ENCODE results near the gene TGM1. TPM values are rescaled to one million over a fixed set of nuclear protein-coding genes. Genes with fewer than 3 reads are reported as not detected.

The TGM1 gene
- total RNA-seq, 1 donor from 2014 or later: 13.2 TPM

DNA sequence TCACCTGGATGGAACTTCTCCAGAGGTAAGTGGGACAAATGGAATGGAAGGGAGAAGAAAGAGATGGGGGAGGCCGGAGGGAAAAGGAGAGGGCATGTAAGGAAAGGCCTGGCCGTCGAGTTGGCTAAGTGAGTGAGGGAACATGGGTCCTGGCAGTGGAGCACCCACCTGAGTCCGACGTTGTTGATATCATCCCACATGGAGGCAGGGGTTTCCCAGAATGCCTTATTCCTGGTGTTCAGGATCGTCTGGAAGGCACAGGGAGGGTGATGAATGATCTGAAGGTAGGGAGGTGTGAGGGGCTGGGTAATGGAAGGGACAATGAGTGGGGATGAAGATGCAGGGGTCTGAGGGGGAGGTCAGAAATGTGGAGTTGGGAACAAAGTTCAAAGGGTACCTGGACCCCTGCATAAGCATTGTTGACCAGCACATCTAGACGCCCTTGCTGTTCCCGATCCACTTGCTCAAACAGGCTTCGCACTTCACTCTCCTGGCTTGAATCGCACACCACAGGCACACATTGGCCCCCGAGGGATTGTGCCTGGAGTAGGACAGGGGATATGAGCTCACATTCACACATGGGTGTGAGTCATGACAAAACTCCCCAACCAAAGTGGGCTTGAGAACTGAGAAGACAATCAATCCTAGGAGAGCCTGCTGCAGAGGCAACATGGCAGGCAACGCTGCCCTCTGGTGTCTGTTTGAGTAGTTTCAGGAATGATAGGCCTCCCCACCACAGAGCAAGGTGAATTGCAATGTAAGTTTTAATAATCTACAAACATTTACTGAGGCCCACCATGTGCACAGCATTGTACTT, 33.6 kb upstream of the TGM1 start:
- ATAC-seq (peak; percentile 66), DNase-seq (ENCODE audit: low spot score) (peak; percentile 74)
- intact Hi-C loops (cut with DNase I): loop anchor here (5.0 kb wide), 1 partner anchor 54 kb away; the partner anchor contains the start of gene TINF2

DNA sequence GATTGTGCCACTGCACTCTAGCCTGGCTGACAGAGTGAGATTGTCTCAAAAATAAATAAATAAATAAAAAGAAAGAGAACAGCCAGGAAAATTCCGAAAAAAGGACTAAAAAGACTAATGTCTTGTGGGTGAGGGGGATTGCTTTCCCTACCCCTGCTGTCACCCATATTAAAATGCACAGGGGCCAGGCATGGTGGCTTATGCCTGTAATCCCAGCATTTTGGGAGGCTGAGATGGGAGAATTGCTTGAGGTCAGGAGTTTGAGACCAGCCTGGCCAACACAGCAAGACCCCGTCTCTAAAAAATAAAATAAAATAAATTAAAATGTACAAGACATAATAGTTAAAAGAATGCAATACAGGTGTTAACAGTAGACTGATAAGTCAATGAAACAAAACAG, 30.5 kb upstream of the TGM1 start:
- DNase-seq (ENCODE audit: low spot score) (no peak), ATAC-seq (no peak)
- intact Hi-C loops (cut with DNase I): no loop called here

DNA sequence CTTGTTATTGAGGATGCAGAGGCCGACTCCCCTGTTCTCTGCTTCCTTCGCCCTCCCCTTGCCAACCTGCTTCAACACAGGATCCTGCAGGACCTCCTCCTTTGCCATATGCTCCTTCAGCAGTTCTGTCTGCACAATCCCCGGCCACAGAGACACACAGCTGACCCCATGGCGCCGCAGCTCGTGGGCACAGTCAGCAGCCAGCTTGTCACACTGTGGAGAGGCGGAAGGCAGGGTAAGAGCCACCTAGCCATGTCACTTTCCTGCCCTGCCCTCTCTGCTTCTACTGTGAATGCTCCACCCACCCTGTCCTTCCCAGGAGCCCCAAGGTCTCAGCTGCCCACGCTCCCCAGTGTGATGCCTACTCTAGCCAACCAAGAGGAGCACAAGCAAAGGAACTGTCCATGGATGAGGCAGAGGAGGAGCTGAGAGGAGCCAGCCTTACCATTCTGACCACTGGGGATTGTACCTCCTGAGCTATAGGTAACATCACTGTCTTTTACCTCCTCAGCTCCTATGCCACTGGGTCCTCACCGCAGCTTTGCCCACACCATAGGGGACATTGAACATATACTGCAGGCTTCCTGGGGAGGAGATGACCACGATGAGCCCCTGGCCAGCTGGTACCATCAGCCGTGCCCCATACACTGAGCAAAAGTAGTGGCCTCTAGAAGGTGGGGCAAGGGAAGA, 29.3 kb upstream of the TGM1 start:
- intact Hi-C loops (cut with DNase I): no loop called here
- ATAC-seq: no peak
- no peak for DNase-seq (ENCODE audit: low spot score)

DNA sequence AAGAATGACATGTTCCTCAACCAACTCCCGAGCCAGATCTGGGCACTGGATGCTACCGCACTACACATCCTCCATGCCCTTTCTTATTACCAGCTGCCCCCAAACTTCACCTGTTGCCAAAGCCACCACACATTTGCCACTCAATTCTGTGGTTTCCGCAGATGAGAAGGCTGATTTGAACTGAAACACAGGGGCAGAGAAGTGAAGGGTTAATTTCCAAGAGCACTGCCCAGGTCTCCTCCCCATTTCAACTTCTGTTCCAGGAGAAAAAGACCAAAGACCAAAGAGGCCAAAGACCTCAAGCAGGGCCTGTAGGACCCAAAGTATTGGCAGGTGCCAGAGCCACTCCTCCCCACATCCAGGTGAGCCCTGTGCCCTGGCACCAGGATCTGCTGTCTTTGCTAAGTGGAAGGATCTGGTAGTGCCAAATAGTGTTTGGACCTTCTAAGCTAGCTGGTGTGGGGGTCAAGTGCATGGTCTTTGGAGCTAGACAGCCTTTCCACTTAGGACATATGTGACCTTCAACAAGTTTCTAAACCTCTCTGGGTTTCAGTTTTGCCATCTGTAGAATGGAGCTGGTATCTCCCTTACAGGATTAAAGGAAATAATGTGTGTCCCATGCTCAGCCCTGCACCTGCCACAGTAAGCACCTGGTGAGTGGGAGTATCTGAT, 28.6 kb upstream of the TGM1 start:
- intact Hi-C loops (cut with DNase I): no loop called here
- no peak for ATAC-seq
- DNase-seq (ENCODE audit: low spot score): no peak

DNA sequence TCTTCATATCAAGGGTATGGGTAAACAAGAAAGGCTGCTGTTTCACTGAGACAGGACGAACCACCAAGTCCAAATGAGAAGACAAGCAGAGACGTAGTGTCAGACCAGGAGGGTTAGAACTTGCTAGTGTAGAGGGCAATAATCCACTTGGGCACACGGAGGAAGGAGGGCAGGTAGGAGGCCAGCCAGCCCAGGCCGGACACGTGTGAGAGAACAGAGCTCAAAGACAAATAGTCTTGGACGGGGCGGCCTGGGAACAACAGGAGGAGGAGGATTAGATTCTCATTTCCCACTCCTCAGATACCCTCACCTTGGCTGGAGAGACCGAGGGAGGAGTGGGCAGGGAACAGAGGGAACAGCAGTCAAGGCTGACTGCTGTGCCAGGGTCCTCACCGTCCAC, 27.8 kb upstream of the TGM1 start:
- ATAC-seq (no peak), DNase-seq (ENCODE audit: low spot score) (no peak)
- intact Hi-C loops (cut with DNase I): no loop called here

DNA sequence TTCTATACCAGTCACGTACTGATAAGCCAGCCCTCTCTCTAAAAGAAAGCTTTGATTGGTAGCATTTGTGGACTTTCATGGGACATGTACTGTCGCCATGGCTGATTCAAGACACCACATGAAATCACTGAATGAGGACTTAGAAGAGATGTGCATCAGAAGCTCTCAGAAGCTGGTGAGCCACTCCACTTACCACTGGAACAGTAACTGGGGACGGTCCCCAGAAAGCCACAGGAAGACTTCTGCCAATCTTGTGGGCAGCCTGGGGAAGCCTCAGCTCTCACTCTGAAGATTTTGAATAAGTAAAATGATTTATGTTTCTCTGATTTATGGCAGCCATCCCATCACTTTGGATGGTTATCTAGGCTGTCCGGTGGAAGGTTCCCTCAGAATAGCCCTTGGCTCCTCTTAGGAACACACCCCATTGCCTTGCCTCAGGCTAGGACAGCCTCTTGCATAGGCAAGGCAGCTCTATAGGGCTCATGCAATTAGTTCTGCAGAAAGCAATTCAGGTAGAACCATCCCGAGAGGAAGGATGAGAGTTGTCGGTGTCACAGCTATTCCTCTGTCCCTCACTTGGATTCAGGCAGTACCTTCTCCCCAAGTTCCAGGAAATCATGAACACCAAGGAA, 26.8 kb upstream of the TGM1 start:
- DNase-seq (ENCODE audit: low spot score) (no peak), ATAC-seq (no peak)
- intact Hi-C loops (cut with DNase I): no loop called here

DNA sequence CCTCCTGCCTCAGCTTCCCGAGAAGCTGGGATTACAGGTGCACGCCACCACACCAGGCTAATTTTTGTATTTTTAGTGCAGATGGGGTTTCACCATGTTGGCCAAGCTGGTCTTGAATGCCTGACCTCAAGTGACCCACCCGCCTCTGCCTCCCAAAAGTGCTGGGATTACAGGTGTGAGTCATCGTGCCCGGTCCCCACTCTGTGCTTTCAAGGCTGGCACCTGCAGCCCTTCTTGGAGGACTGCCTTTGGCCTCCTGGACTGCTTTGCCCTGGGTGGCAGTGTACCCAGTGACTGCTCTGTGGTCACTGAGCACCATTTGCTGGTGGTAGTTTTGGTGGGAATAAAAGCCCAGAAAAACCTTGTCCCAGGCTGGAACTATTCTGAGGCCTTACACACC, 24.0 kb upstream of the TGM1 start:
- DNase-seq (ENCODE audit: low spot score): no peak
- intact Hi-C loops (cut with DNase I): no loop called here
- ATAC-seq: no peak

DNA sequence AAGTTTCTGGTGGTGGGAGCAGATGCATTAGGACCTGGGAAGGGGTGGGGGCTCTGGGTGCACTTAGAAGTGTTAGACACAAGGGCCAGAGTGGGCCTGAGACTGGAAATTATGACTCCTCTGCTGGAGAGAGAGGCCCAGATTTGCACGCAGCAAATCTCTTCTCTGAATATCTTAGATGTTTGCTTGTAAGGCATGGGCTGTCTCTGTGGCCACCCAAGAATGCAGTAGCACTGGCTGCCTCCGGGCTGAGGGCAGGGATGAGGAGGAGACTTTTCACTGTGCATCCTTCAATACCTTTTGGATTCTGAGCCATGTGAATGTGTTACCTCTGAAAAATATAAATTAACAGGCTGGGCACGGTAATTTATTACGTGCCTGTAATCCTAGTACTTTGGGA, 22.4 kb upstream of the TGM1 start:
- ATAC-seq (no peak), DNase-seq (ENCODE audit: low spot score) (no peak)
- intact Hi-C loops (cut with DNase I): no loop called here

DNA sequence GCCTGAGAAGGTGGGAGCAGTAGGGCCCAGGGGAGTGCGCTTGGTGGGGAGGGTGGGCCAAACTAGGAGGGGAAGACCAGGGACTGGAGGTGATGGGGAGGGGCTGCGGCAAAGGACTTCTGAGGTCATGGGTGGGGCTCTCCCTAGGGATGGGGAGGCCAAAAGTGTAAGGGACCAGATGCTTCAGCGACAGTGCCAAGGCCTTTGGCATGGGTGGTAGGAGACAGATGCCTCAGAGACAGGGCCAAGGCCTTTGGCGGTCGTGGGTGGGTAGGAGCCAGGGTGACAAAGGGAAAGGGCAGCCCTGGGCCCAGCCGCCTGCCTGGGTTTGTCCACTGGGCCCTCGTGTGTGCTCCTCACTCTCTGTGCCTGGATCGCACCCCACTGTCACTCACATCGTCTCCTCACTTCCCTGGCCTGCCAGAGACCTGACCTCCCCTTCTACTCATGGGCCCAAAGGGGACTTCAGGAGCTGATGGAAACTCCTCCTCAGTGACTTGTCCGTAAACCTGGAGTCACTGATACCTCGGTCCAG, 21.6 kb upstream of the TGM1 start:
- ATAC-seq (no peak), DNase-seq (ENCODE audit: low spot score) (no peak)
- intact Hi-C loops (cut with DNase I): no loop called here

DNA sequence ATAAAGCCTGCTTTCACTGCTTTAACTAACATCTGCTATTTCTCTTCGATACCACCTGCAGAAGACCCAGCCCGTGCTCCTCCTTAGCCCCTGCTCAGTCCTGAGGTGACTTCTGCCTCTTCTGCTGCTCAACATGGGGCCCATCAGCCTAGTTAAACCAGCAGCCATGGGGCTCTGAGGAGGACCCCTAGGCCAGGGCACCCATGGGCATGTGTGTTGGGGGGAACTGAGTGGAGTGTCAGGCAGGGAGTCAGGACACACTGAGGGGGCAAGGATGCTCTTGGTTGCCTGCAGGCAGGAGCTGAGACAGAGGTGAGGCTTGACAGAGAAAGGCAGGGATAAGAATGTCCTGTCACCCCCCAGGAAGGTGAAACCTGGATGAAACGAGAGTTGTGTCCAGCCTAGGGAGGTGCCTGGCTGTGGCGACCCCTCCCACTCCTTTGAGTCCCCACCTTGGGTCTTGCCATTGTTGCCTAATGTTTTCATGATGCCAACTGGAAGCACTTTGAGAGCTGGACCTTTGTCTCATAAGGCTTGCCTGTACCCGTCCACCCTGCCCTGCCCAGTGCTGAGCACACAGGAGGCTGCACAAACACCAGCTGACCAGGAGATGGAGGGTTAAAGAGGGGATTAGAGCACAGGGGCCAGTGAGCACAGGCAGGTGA, 21.0 kb upstream of the TGM1 start:
- DNase-seq (ENCODE audit: low spot score): no peak
- intact Hi-C loops (cut with DNase I): no loop called here
- no peak for ATAC-seq

DNA sequence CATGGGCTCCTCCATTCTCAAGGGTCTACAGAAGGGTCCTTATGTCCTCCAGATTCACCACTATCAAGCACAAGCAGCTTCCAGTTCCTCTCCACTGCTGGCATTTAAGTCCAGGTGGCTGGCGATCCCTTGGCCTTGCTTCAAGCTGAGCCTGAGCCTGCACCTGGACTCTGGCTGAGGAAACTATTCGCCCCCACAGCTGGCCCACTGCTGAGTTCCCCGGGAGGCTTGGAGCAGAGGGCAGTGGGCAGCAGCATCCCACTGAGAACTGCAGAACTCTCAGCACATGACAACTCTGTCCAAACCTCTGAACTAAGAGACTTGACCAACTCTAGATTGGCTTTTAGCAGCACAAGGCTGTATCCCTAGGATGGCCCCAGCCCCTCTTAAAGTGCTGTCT, 19.8 kb upstream of the TGM1 start:
- DNase-seq (ENCODE audit: low spot score) (no peak), ATAC-seq (no peak)
- intact Hi-C loops (cut with DNase I): no loop called here

DNA sequence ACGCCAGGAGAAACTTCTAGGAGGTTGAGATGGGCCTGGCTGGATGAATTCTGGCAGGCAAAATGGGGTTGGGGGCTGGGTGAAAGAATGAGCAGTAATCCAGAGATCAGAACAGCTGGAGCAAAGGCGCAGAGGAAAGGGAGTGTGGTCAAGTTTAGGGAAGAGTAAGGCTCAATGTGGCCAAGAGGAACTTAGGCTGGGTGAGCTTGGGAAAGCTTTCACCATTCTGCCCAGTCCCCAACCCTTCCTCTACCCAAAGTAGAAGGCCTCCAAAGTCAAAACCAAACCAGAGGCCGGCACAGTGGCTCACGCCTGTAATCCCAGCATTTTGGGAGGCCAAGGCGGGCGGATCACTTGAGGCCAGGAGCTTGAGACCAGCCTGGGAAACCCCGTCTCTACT, 18.7 kb upstream of the TGM1 start:
- intact Hi-C loops (cut with DNase I): no loop called here
- no peak for ATAC-seq
- DNase-seq (ENCODE audit: low spot score): no peak

DNA sequence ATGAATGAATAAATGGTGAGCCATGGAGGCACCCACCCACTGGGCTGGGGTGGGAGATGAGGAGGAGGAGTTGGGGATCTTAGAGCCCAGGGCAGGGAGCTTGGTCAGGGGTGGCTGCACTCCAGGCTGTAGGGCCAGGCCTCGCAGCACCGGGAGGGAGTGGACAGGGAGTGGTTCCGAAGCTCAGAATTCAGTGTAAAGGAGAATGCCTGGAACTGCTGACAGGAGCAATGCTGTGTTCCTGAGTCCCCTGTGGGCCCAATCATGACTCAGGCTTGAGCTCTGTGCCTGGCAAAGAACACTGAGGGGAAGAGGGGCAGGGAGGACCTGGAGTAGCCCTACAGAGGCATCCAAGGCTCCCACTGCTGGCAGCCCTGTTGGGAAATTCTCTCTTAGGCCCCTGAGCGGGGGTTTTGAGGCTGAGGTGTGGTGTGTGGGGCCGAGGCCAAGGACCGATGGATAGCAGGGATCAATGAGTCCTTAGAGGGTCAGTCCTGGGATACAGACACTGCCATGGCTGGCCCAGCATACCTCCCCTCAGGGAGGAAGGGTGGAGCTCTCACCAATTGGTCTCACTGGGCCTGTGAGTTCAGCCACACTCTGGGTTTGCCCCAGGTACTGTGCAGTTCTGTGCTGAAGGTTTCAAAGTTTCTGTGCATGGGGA, 18.0 kb upstream of the TGM1 start:
- ATAC-seq: peak; percentile 77
- intact Hi-C loops (cut with DNase I): no loop called here
- no peak for DNase-seq (ENCODE audit: low spot score)

DNA sequence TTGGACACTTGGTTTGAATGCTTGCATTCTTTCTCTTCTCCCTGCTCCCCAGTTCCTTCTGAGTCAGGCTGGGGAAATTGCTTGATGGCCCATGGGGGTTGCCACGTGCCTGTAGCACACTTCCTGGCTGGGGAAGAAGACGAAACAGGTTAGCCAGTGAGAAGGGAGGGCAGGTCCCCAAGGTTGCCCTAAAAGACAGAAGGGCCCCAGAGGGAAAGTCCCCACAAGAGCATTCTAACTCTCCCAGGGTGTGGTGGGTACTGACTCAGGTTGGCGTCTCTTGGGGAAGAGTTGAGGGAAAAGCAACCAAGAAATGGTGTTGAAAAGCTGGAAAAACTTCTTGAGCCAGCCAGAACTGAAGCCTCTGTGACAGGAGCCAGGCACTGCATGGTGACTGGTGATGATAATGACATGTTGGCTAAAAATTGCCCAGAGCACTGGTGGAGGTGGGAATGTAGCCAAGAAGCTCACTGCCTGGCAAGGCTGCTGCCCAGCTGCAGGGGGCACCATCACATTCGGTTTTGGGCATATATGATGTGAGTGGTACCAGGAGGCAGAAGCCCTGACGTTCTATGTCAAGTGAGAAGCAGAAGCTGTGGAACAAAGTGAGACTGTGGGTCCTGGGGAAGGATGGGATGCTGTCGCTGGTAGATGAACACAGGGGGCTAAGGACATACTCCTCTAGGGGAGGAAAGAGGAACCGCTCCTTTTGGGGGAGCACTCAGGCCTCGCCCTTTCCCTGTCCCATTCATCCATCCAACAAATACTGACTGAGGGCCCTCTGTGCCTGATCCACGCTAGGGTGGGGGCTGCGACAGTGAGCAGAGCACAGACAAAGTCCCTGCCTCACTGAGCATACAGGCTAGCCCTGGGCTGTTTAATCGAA, 16.6 kb upstream of the TGM1 start:
- intact Hi-C loops (cut with DNase I): no loop called here
- DNase-seq (ENCODE audit: low spot score) (no peak), ATAC-seq (no peak)

DNA sequence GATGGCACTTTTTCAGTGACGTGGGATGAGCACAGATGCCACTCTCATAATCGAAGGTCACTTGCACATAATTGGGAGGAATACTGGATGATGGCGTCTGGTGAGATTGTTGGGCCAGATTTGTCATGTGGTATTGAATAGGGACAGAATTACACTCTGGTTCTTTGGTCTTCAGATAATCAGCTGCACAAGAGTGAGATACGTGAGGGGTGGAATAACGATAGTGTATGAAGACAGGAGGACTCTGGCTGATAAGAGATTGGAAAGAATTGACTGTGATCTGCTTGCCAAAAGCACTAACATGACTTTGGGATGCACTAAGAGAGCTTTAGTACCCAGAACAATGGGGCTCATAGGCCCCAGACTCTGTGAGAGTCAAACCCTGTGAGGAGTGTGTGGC, 15.4 kb upstream of the TGM1 start:
- DNase-seq (ENCODE audit: low spot score) (no peak), ATAC-seq (no peak)
- intact Hi-C loops (cut with DNase I): no loop called here

DNA sequence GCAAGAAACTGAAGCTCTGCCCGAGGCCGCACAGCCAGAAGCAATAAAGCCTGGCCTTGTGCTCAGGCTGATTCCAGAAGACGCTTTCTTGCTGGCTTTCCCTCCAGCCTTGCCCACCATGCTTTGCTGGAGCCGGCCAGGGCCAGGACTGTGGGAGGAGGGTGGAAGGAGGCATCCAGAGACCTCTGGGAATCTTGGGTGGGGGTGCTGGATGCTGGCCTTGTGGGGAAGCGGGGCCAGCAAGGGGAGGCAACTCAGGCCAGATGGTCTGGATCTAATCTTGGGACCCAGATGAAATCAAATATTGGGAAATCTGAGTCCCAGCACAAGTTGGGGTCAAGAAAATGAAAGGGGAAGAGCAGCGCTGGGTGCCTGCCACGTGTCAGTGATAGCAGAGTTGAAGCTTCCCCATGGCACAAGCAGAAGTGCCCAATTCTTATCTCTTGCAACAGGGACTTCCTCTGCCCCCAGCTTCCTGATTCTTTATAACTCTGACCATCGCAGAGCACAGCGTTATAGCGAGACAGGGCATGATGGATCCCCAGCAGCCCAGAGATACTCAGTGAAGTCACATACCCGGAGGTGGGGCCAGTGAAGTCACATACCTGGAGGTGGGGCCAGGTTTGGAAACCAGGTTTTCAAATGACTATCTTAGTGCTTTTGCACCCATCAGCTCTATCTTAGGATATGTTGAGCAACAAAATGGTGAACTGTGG, 14.8 kb upstream of the TGM1 start:
- no peak for DNase-seq (ENCODE audit: low spot score)
- ATAC-seq: peak; percentile 31
- intact Hi-C loops (cut with DNase I): no loop called here

DNA sequence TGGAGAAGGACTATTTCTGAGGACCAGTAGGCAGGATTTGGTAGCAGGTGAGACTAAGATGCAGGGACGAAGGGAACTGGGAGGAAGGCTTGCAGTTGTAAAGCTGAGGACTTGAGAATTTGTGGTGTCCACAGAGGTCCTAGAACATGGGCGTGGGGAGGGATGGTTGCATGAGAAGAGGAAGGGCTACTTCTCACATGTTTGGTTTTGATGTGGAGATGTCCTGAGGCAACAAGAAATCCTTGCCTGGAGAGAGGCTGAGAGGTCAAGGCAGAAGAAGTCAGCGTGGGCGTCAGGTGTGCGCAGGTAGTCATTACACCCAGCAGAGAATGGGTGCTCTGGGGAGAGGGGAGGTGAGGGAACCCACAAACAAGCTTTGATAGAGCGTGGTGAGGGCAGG, 14.1 kb upstream of the TGM1 start:
- ATAC-seq (no peak), DNase-seq (ENCODE audit: low spot score) (no peak)
- intact Hi-C loops (cut with DNase I): no loop called here
